IMR-90 (cell line): Measurements from ENCODE around the gene ELOB. TPM values are rescaled to one million over a fixed set of nuclear protein-coding genes. Genes with fewer than 3 reads are reported as not detected.
A peak's percentile ranks its signal among the peaks of the same experiment; 100 is the strongest.

Experiments used
- ATAC-seq: fragments of 200-7000 bp; cut with Tn5 transposase; 2 replicates; pipeline ENCODE4 v1.9.1; 2020; ENCODE audit warnings: low read depth, mild to moderate bottlenecking, moderate library complexity
- BruUV-seq: library from RNA; stranded (reverse); fragments of 400-500 nt; replicated peaks from 2 replicates; lab custom pipeline; 2021; lab: Mats Ljungman, UMichigan
- CTCF ChIA-PET: fragments of 300-600 bp; formaldehyde crosslinking; extraction: SDS; loops from one replicate; lab custom pipeline; 2021; ENCODE audit warnings: antibody characterized with exemption; lab: Yijun Ruan, JAX
- POLR2A ChIA-PET: fragments of 300-600 bp; sonication (Branson Sonifier 250); formaldehyde crosslinking; loops from one replicate; lab custom pipeline; 2022; ENCODE audit warnings: antibody characterized with exemption; ENCODE audit not compliant: unreplicated experiment; lab: Charles Lee
- DNase-seq: peaks from one replicate; pipeline ENCODE4 v3.0.0; 2013
- H2AFZ ChIP-seq: replicated peaks from 2 replicates; pipeline ENCODE3; 2013; ENCODE audit warnings: low read length, mild to moderate bottlenecking; ENCODE audit not compliant: poor library complexity
- H2AK5ac ChIP-seq: 2 replicates; pipeline ENCODE4 v1.6.1; 2013; ENCODE audit warnings: low read depth, low read length, inconsistent platforms
- H2AK9ac ChIP-seq: replicated peaks from 2 replicates; pipeline ENCODE3; 2013; ENCODE audit warnings: mild to moderate bottlenecking, low read depth, low read length, moderate library complexity; ENCODE audit not compliant: poor library complexity
- H2BK120ac ChIP-seq: 2 replicates; pipeline ENCODE4 v1.6.1; 2013; ENCODE audit warnings: low read depth, low read length, inconsistent platforms
- H2BK15ac ChIP-seq: 3 replicates; pipeline ENCODE4 v1.6.1; 2013; ENCODE audit warnings: low read depth, low read length, inconsistent platforms
- H2BK20ac ChIP-seq: 2 replicates; pipeline ENCODE4 v1.6.1; 2013; ENCODE audit warnings: low read depth, mild to moderate bottlenecking, inconsistent platforms, low read length, moderate library complexity
- H2BK5ac ChIP-seq: 2 replicates; pipeline ENCODE4 v1.6.1; 2013; ENCODE audit warnings: mild to moderate bottlenecking, low read depth, low read length, inconsistent platforms; ENCODE audit not compliant: poor library complexity, severe bottlenecking
- H3K14ac ChIP-seq: replicated peaks from 2 replicates; pipeline ENCODE4 v1.6.1; 2013; ENCODE audit warnings: low read depth, low read length, inconsistent platforms
- H3K18ac ChIP-seq: 2 replicates; pipeline ENCODE4 v1.6.1; 2013; ENCODE audit warnings: low read depth, low read length, control low read depth
- H3K23ac ChIP-seq: 2 replicates; pipeline ENCODE4 v1.6.1; 2013; ENCODE audit warnings: low read depth, low read length, inconsistent platforms
- H3K27ac ChIP-seq: 2 replicates; pipeline ENCODE4 v1.5.1; 2013; ENCODE audit warnings: mild to moderate bottlenecking, control low read depth, low read length; ENCODE audit not compliant: insufficient read depth
- H3K27me3 ChIP-seq: 2 replicates; pipeline ENCODE4 v1.6.1; 2013; ENCODE audit warnings: low read length; ENCODE audit not compliant: control insufficient read depth, insufficient read depth
- H3K36me3 ChIP-seq: 2 replicates; pipeline ENCODE4 v1.6.1; 2013; ENCODE audit warnings: low read length, mixed read lengths; ENCODE audit not compliant: control insufficient read depth, insufficient read depth
- H3K4ac ChIP-seq: 2 replicates; pipeline ENCODE4 v1.6.1; 2013; ENCODE audit warnings: low read depth, low read length, inconsistent platforms
- H3K4me1 ChIP-seq: 2 replicates; pipeline ENCODE4 v1.6.1; 2013; ENCODE audit warnings: low read length, mixed read lengths; ENCODE audit not compliant: control insufficient read depth, insufficient read depth
- H3K4me2 ChIP-seq: 2 replicates; pipeline ENCODE4 v1.6.1; 2013; ENCODE audit warnings: low read depth, mild to moderate bottlenecking, control low read depth, low read length, moderate library complexity
- H3K4me3 ChIP-seq: 2 replicates; pipeline ENCODE4 v1.5.1; 2013; ENCODE audit warnings: low read depth, mild to moderate bottlenecking, control low read depth, low read length, moderate library complexity; ENCODE audit not compliant: insufficient read depth
- H3K56ac ChIP-seq: 2 replicates; pipeline ENCODE4 v1.6.1; 2013; ENCODE audit warnings: low read length, inconsistent platforms; ENCODE audit not compliant: insufficient read depth; ENCODE audit errors: extremely low read depth
- H3K79me1 ChIP-seq, 2 experiments: 2 replicates each; pipeline ENCODE4 v1.6.1; 2013; ENCODE audit warnings: low read length in 2 of 2, inconsistent platforms in 1 of 2, low read depth in 1 of 2
- H3K9ac ChIP-seq: 2 replicates; pipeline ENCODE4 v1.6.1; 2013; ENCODE audit warnings: low read depth, low read length, control low read depth
- H3K9me1 ChIP-seq: 2 replicates; pipeline ENCODE4 v1.6.1; 2013; ENCODE audit warnings: low read length, inconsistent platforms; ENCODE audit not compliant: insufficient read depth
- H3K9me3 ChIP-seq: 2 replicates; pipeline ENCODE4 v1.6.1; 2013; ENCODE audit warnings: low read length; ENCODE audit not compliant: control insufficient read depth, insufficient read depth
- H4K20me1 ChIP-seq: 2 replicates; pipeline ENCODE4 v1.6.1; 2013; ENCODE audit warnings: low read length, inconsistent platforms; ENCODE audit not compliant: insufficient read depth
- H4K5ac ChIP-seq: 2 replicates; pipeline ENCODE4 v1.6.1; 2013; ENCODE audit warnings: mild to moderate bottlenecking, low read depth, low read length, control low read depth
- H4K8ac ChIP-seq, 2 experiments: 2 replicates each; pipeline ENCODE4 v1.6.1; 2013; ENCODE audit warnings: low read depth in 2 of 2, low read length in 2 of 2, control low read depth in 1 of 2, inconsistent platforms in 1 of 2
- H4K91ac ChIP-seq: 2 replicates; pipeline ENCODE4 v1.6.1; 2013; ENCODE audit warnings: low read depth, low read length, inconsistent platforms; ENCODE audit not compliant: insufficient read depth
- CHD1 ChIP-seq: IDR thresholded peaks from 2 replicates; pipeline ENCODE4 v1.6.1; 2012; ENCODE audit warnings: low read depth, low read length, improper control_type of control experiment
- MAFK ChIP-seq: IDR thresholded peaks from 2 replicates; pipeline ENCODE4 v1.6.1; 2012; ENCODE audit warnings: low read depth, low read length, improper control_type of control experiment
- MXI1 ChIP-seq: IDR thresholded peaks from 2 replicates; pipeline ENCODE4 v1.6.1; 2012; ENCODE audit warnings: low read depth, mild to moderate bottlenecking, low read length, moderate library complexity, borderline replicate concordance
- POLR2A ChIP-seq: IDR thresholded peaks from 2 replicates; pipeline ENCODE4 v1.6.1; 2012; ENCODE audit warnings: mild to moderate bottlenecking, low read depth, low read length
- RCOR1 ChIP-seq: IDR thresholded peaks from 2 replicates; pipeline ENCODE4 v1.6.1; 2012; ENCODE audit warnings: mild to moderate bottlenecking, low read length, improper control_type of control experiment; ENCODE audit not compliant: insufficient replicate concordance
- RFX5 ChIP-seq: IDR thresholded peaks from 2 replicates; pipeline ENCODE4 v1.8.0; 2012; ENCODE audit warnings: low read depth, mild to moderate bottlenecking, low read length, moderate library complexity
- SMC3 ChIP-seq: fragments of 150-350 bp; IDR thresholded peaks from 2 replicates; pipeline ENCODE4 v1.6.1; 2016; ENCODE audit warnings: low read depth, mild to moderate bottlenecking, antibody characterized with exemption, low read length, moderate library complexity
- WGBS, 2 experiments: methylation state at CpG; one replicate each; pipeline versions ENCODE4 v1.1.5 to v1.1.7; 2013; ENCODE audit warnings: missing lambda C conversion rate in 2 of 2; ENCODE audit not compliant: insufficient read length in 1 of 2; ENCODE audit errors: extremely low coverage in 2 of 2; 5-methylcytosine and 5-hydroxymethylcytosine counted together
- dilution Hi-C: fragments of 300-500 bp; cut with HindIII; formaldehyde crosslinking; loops from one replicate; pipeline ENCODE4 v1.14.3; 2018; ENCODE audit warnings: low sequenced_read_pairs; ENCODE audit not compliant: unreplicated experiment
- in situ Hi-C: fragments of 300-500 bp; cut with MboI; formaldehyde crosslinking; loops from 3 replicates; pipeline ENCODE4 v1.14.3; 2019; ENCODE audit warnings: low sequenced_read_pairs, inconsistent platforms, mixed read lengths
- intact Hi-C: fragments of 100-400 bp; cut with micrococcal nuclease; formaldehyde crosslinking; loops from 2 replicates; pipeline ENCODE4 v1.10.0; 2022
- polyA plus RNA-seq, 3 experiments: library from polyadenylated mRNA; depleted of rRNA; stranded (reverse); fragments of >200 nt; gene quantifications; 2 replicates each; pipeline ENCODE4 v1.2.3, GENCODE V29; 2012; ENCODE audit warnings: low replicate concordance in 1 of 3
- total RNA-seq: library from RNA; depleted of rRNA; stranded (reverse); fragments of >200 nt; gene quantifications from 2 replicates; pipeline ENCODE4 v1.2.3, GENCODE V29; 2012

Gene ELOB
- total and polyA plus RNA-seq, 2 of the 4 experiments (the other 2 are of a cell fraction): 442 to 5,859 TPM

DNA sequence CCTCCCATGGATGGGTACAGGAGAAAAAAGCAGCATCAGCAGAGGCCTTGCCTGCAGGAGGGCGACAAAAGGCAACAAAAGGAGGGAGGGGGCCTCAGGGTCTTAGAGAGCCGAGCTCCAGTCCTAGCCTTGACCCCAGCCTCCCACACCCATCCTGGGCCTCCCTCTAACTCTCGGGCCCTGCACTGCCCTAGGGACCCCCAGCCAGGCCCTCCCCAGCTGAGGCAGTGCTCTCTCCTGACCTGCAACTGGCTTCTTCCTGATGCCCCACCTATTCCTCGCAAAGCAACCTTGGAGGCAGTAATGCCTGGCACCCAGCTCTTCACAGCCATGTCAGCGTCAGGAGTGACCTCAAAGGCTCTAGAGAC is 39.9 kb downstream of the ELOB start:
- dilution Hi-C loops: no loop called here

More for the DNA sequence above, 39.9 kb downstream of the ELOB start:
- H2BK5ac ChIP-seq: no peak overlapping the region
- H3K4me3 ChIP-seq: no peak overlapping the region
- no peak overlapping the region for H3K56ac ChIP-seq
- H3K23ac ChIP-seq: no peak overlapping the region
- no peaks in the 10 kb centered on the region for H3K79me1 ChIP-seq
- CTCF ChIA-PET: no interaction called here
- H2AFZ ChIP-seq: peak overlapping the region; percentile 43
- WGBS, 2 experiments: no CpG with 5 or more reads among the region's 5 CpGs
- no peak overlapping the region for H2BK20ac ChIP-seq
- no peak for TF ChIP-seq RFX5
- TF ChIP-seq MXI1: no peak
- TF ChIP-seq CHD1: no peak
- TF ChIP-seq MAFK: no peak
- no peak for TF ChIP-seq RCOR1
- no peak for TF ChIP-seq SMC3
- TF ChIP-seq POLR2A: no peak
- in situ Hi-C loops: no loop called here
- no peak overlapping the region for H3K4me2 ChIP-seq
- no peak overlapping the region for H3K4ac ChIP-seq
- H3K9me1 ChIP-seq: no peaks in the 10 kb centered on the region
- H2AK9ac ChIP-seq: no peak overlapping the region
- intact Hi-C loops: no loop called here
- no peak overlapping the region for H2BK15ac ChIP-seq
- POLR2A ChIA-PET: interaction anchor here (0.7 kb wide), 1 partner anchor 16 kb away, joined by 3 read pairs; no protein-coding TSS in a partner anchor
- DNase-seq (no peak), ATAC-seq (no peak)
- no peak overlapping the region for H3K14ac ChIP-seq
- H4K5ac ChIP-seq: no peak overlapping the region
- no peak overlapping the region for H3K9ac ChIP-seq
- H4K8ac ChIP-seq: no peak overlapping the region
- H3K36me3 ChIP-seq: no peaks in the 10 kb centered on the region
- no peak overlapping the region for H2AK5ac ChIP-seq
- BruUV-seq: no TSS peak
- H3K27ac ChIP-seq: no peak overlapping the region
- no peaks in the 10 kb centered on the region for H3K4me1 ChIP-seq
- H4K20me1 ChIP-seq: no peaks in the 10 kb centered on the region
- H3K18ac ChIP-seq: no peak overlapping the region
- no peak overlapping the region for H4K91ac ChIP-seq
- H3K9me3 ChIP-seq: no peaks in the 10 kb centered on the region
- no peak overlapping the region for H2BK120ac ChIP-seq
- no peaks in the 10 kb centered on the region; the same call in 1 of the 2 replicates for H3K27me3 ChIP-seq
